ENCODE measurements around the gene THAP3.

DNA sequence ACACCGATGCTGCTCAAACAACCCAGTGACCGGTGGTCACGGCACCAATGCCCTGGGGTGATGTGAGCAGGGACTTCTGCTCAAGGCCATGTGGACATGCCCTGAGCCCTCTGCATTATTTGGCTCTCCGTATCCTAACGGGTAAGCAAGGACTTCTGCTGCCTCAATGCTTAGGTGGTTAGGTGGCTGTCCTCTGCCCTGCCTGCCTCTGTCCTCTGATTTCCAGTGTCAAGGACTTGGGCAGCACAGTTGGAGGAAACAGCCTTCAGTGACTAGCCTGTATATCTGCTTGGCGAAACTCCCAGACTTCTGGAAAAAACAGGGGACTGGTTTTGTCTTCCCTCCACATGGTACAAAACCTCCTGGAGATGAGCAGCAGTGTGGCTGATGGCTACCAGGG, 42.5 kb downstream of the THAP3 start:
- TF ChIP-seq, protein P1, sequence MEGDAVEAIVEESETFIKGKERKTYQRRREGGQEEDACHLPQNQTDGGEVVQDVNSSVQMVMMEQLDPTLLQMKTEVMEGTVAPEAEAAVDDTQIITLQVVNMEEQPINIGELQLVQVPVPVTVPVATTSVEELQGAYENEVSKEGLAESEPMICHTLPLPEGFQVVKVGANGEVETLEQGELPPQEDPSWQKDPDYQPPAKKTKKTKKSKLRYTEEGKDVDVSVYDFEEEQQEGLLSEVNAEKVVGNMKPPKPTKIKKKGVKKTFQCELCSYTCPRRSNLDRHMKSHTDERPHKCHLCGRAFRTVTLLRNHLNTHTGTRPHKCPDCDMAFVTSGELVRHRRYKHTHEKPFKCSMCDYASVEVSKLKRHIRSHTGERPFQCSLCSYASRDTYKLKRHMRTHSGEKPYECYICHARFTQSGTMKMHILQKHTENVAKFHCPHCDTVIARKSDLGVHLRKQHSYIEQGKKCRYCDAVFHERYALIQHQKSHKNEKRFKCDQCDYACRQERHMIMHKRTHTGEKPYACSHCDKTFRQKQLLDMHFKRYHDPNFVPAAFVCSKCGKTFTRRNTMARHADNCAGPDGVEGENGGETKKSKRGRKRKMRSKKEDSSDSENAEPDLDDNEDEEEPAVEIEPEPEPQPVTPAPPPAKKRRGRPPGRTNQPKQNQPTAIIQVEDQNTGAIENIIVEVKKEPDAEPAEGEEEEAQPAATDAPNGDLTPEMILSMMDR (IDR thresholded peaks at IDR 0.05 in 4 of 5, conservative IDR thresholded peaks at IDR 0.05 in 1 of 5), result no peak
- no peak for TF ChIP-seq POLR2A (IDR thresholded peaks at IDR 0.05)

All from gastrocnemius medialis (tissue), 4 donors.